Gastroesophageal sphincter (tissue), 3 donors: ENCODE measurements around the gene CEP170B.

Source experiments
- CTCF ChIP-seq, 4 experiments: fragments of 200-600 bp in 2 of 4; fragments of 450-650 bp in 2 of 4; sonication (generic) in 1 of 4; IDR thresholded peaks; one replicate each; pipeline ENCODE4 v1.5.1; 2017 to 2019; ENCODE audit warnings: antibody characterized with exemption in 4 of 4, mild to moderate bottlenecking in 2 of 4, moderate library complexity in 2 of 4
- POLR2A ChIP-seq, 2 donors: fragments of 450-650 bp; IDR thresholded peaks; one replicate each; pipeline ENCODE4 v1.6.1; 2017; ENCODE audit warnings: antibody characterized with exemption in 2 of 2, mild to moderate bottlenecking in 2 of 2, moderate library complexity in 1 of 2
- POLR2AphosphoS5 ChIP-seq: sonication (generic); formaldehyde crosslinking; IDR thresholded peaks from one replicate; pipeline ENCODE4 v1.6.1; 2017; ENCODE audit warnings: antibody characterized with exemption

- no peak for TF ChIP-seq CTCF (IDR thresholded peaks at IDR 0.05)
- no peak for TF ChIP-seq POLR2A (IDR thresholded peaks at IDR 0.05)
- no peak for TF ChIP-seq POLR2AphosphoS5
Observed at GRCh38 chr14:104898870-104899510, 33.9 kb downstream of the CEP170B start.
